Keratinocyte (primary cell): Measurements from ENCODE around the gene C6orf47. TPM values are rescaled to one million over a fixed set of nuclear protein-coding genes. Genes with fewer than 3 reads are reported as not detected.
A peak's percentile ranks its signal among the peaks of the same experiment; 100 is the strongest.

ENCODE experiments used
- DNase-seq: peaks from one replicate; pipeline ENCODE4 v3.0.0-alpha.2; 2011; ENCODE audit warnings: low read depth, missing footprints, low spot score
- FAIRE-seq: peaks from 2 replicates; lab custom pipeline; 2011; peaks lifted over from hg19 to GRCh38; lab: Jason Lieb, UNC
- H2AFZ ChIP-seq: 2 replicates; pipeline ENCODE4 v1.6.0; 2012; ENCODE audit warnings: low read length, control low read depth, inconsistent platforms; ENCODE audit not compliant: control insufficient read depth
- H3K27ac ChIP-seq: 2 replicates; pipeline ENCODE4 v1.5.1; 2011; ENCODE audit warnings: low read length; ENCODE audit not compliant: control insufficient read depth, insufficient read depth
- H3K27me3 ChIP-seq: 3 replicates; pipeline ENCODE4 v1.6.0; 2011; ENCODE audit warnings: low read length; ENCODE audit not compliant: control insufficient read depth, insufficient read depth; ENCODE audit errors: extremely low read depth
- H3K36me3 ChIP-seq, 2 experiments: 2 replicates in 1 of 2; 3 replicates in 1 of 2; pipeline ENCODE4 v1.5.1; 2011; ENCODE audit warnings: low read length in 2 of 2, mild to moderate bottlenecking in 1 of 2; ENCODE audit not compliant: control insufficient read depth in 2 of 2, insufficient read depth in 2 of 2; ENCODE audit errors: extremely low read depth in 1 of 2
- H3K4me1 ChIP-seq: 3 replicates; pipeline ENCODE4 v1.5.1; 2011; ENCODE audit warnings: low read length; ENCODE audit not compliant: control insufficient read depth, insufficient read depth; ENCODE audit errors: extremely low read depth
- H3K4me2 ChIP-seq: 3 replicates; pipeline ENCODE4 v1.6.0; 2011; ENCODE audit warnings: low read depth, low read length; ENCODE audit not compliant: control insufficient read depth, insufficient read depth; ENCODE audit errors: extremely low read depth
- H3K4me3 ChIP-seq, 3 experiments: fragments of 200-600 bp in 1 of 3; sonication (generic) in 1 of 3; 2 replicates in 2 of 3; 3 replicates in 1 of 3; pipeline ENCODE4 v1.5.1; 2011 to 2016; ENCODE audit warnings: low read length in 3 of 3, mild to moderate bottlenecking in 3 of 3, control low read depth in 2 of 3, inconsistent platforms in 1 of 3, low read depth in 1 of 3, mixed read lengths in 1 of 3, mixed run types in 1 of 3, moderate library complexity in 1 of 3; ENCODE audit not compliant: control insufficient read depth in 2 of 3, insufficient read depth in 2 of 3; ENCODE audit errors: extremely low read depth in 1 of 3
- H3K79me2 ChIP-seq: 2 replicates; pipeline ENCODE4 v1.6.0; 2012; ENCODE audit warnings: low read length; ENCODE audit not compliant: control insufficient read depth, insufficient read depth
- H3K9ac ChIP-seq: 3 replicates; pipeline ENCODE4 v1.6.0; 2011; ENCODE audit warnings: low read length; ENCODE audit not compliant: control insufficient read depth, insufficient read depth; ENCODE audit errors: extremely low read depth
- H3K9me1 ChIP-seq: 3 replicates; pipeline ENCODE4 v1.6.0; 2011; ENCODE audit warnings: low read length; ENCODE audit not compliant: control insufficient read depth, insufficient read depth; ENCODE audit errors: extremely low read depth
- H3K9me3 ChIP-seq: 2 replicates; pipeline ENCODE4 v1.5.1; 2012; ENCODE audit warnings: low read depth, low read length; ENCODE audit not compliant: control insufficient read depth
- H4K20me1 ChIP-seq: 3 replicates; pipeline ENCODE4 v1.6.0; 2011; ENCODE audit warnings: low read length; ENCODE audit not compliant: control insufficient read depth, insufficient read depth; ENCODE audit errors: extremely low read depth
- EZH2 ChIP-seq: IDR thresholded peaks from one replicate; pipeline ENCODE4 v1.6.1; 2012; ENCODE audit warnings: inconsistent platforms, mild to moderate bottlenecking, low read length, moderate library complexity
- dilution Hi-C: fragments of 300-500 bp; cut with MboI; formaldehyde crosslinking; loops from one replicate; pipeline ENCODE4 v1.7.0; 2020; ENCODE audit warnings: low sequenced_read_pairs; ENCODE audit not compliant: extremely low pct_ligation_motif_present
- polyA plus RNA-seq, 5 experiments: library from polyadenylated mRNA; depleted of rRNA in 3 of 5; stranded (reverse) in 3 of 5; stranded (forward) in 1 of 5; unstranded in 1 of 5; fragments of >200 nt; gene quantifications; 1 replicate in 1 of 5; 2 replicates in 3 of 5; 3 replicates in 1 of 5; pipeline versions ENCODE4 v1.2.1 to v1.2.3, GENCODE V29; 2011 to 2012; ENCODE audit warnings: missing spikeins in 2 of 5, low read depth in 1 of 5, low replicate concordance in 1 of 5
- TF ChIP-seq, protein P1 (sequence below), 3 experiments: IDR thresholded peaks in 1 of 3; conservative IDR thresholded peaks in 1 of 3; optimal IDR thresholded peaks in 1 of 3; 2 replicates in 2 of 3; 3 replicates in 1 of 3; pipeline versions ENCODE3 to v1.5.1; 2011; ENCODE audit warnings: low read length in 3 of 3, mild to moderate bottlenecking in 3 of 3, moderate library complexity in 2 of 3, control low read depth in 1 of 3, inconsistent platforms in 1 of 3; ENCODE audit not compliant: insufficient read depth in 2 of 3; ENCODE audit errors: extremely low read depth in 1 of 3

C6orf47 gene
- polyA plus RNA-seq, 1 donor (not counting 4 experiments of a cell fraction or from before 2014, with no cell fraction given), result 7.9 TPM

DNA sequence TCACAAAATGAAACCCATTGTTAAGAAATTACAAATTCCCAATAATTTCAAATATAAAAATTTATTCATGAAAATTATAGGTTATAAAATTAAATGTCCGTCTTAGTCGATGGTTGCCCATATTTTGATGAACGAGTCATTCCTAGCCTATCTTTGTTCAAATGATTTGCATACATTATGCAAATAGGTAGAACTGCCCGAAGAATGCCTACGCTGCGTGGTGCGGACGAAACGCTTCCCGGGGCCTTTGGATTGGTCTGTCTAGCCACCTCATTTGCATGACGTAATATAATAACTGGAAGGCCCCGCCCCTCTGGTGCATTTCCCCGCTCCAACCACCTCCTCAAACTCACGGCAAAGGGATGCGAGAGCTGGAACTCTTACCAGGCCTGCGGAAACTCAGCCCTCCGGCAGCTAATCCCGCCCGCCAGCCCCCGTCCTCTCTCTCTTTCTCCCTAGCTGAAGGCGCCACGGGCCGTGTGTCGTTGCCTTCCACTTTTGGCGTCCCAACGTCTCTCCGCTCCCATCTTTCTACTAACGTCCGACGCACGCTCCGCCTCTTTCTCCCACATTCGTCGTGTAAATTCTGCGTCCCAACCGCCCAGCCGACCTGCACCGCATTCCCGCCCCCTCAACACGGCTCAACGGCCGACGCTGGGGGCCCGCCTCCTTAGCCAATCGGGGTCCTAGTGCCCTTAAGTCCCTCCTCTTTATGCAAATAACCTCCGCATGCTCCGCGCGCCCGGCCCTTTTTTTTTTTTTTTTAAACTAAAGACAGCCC is 40.6 kb downstream of the C6orf47 start:
- peaks cover 2% of the 10 kb centered on the region for H3K9me1 ChIP-seq
- no peak for TF ChIP-seq EZH2
- TF ChIP-seq, protein P1, sequence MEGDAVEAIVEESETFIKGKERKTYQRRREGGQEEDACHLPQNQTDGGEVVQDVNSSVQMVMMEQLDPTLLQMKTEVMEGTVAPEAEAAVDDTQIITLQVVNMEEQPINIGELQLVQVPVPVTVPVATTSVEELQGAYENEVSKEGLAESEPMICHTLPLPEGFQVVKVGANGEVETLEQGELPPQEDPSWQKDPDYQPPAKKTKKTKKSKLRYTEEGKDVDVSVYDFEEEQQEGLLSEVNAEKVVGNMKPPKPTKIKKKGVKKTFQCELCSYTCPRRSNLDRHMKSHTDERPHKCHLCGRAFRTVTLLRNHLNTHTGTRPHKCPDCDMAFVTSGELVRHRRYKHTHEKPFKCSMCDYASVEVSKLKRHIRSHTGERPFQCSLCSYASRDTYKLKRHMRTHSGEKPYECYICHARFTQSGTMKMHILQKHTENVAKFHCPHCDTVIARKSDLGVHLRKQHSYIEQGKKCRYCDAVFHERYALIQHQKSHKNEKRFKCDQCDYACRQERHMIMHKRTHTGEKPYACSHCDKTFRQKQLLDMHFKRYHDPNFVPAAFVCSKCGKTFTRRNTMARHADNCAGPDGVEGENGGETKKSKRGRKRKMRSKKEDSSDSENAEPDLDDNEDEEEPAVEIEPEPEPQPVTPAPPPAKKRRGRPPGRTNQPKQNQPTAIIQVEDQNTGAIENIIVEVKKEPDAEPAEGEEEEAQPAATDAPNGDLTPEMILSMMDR (optimal IDR thresholded peaks at IDR 0.05 in 1 of 3, IDR thresholded peaks at IDR 0.05 in 1 of 3, conservative IDR thresholded peaks at IDR 0.05 in 1 of 3; ENCODE audit: extremely low read depth in 1 of 3, insufficient read depth in 2 of 3, low read length in 3 of 3), result no peak

DNA sequence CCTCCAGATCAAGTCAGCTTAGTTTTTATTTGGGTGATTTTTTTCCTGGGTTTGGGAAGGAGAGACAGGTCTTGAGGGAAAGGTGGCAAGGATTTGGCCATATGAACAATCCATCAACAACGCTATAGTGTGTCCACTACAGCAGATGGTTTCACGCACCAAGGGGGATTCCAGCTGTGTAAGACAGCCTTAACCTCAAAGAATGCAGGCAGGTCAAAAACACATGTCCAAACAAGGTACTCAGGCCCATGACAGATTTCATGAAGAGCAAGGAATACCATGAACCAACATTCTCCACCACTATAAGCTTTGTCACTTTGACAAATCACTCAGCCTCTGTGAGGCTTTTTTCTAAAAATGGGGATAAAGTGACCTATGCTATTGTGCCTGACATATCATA is 43.6 kb downstream of the C6orf47 start:
- H3K27ac ChIP-seq, result no peak overlapping the region
- TF ChIP-seq EZH2, result no peak
- TF ChIP-seq, protein P1 (optimal IDR thresholded peaks at IDR 0.05 in 1 of 3, IDR thresholded peaks at IDR 0.05 in 1 of 3, conservative IDR thresholded peaks at IDR 0.05 in 1 of 3; ENCODE audit: extremely low read depth in 1 of 3, insufficient read depth in 2 of 3, low read length in 3 of 3), result no peak
- peaks cover 5% of the 10 kb centered on the region for H3K4me1 ChIP-seq
- no peaks in the 10 kb centered on the region for H3K9me1 ChIP-seq
- H3K9me3 ChIP-seq, result no peaks in the 10 kb centered on the region
- no peaks in the 10 kb centered on the region for H3K27me3 ChIP-seq
- H3K36me3 ChIP-seq, result peaks cover 0 to 1% of the 10 kb centered on the region in 2 experiments
- DNase-seq, result no peak
- H3K9ac ChIP-seq, result no peak overlapping the region
- H2AFZ ChIP-seq, result no peak overlapping the region
- dilution Hi-C loops, result no loop called here
- H4K20me1 ChIP-seq, result peaks cover 3% of the 10 kb centered on the region
- H3K79me2 ChIP-seq, result peaks cover 12% of the 10 kb centered on the region
- no peak overlapping the region for H3K4me2 ChIP-seq
- no peak for FAIRE-seq
- H3K4me3 ChIP-seq, result no peak overlapping the region

More for the DNA sequence above, 40.6 kb downstream of the C6orf47 start:
- Histone ChIP-seq H3K36me3 (peaks cover 14 to 26% of the 10 kb centered on the region in 2 experiments), H3K9ac (peak overlapping the region; percentile 96), H3K9me3 (no peaks in the 10 kb centered on the region), H2AFZ (peak overlapping the region; percentile 98), H4K20me1 (peaks cover 21% of the 10 kb centered on the region), H3K79me2 (peaks cover 42% of the 10 kb centered on the region), H3K4me1 (peaks cover 14% of the 10 kb centered on the region), H3K4me3 (peak overlapping the region; percentile 82 to 99 (median 90)), H3K4me2 (peak overlapping the region; percentile 77), H3K27ac (peak overlapping the region; percentile 97), H3K27me3 (no peaks in the 10 kb centered on the region)
- dilution Hi-C loops, result no loop called here
- DNase-seq (peak; percentile 95), FAIRE-seq (peak; percentile 26)
